ENCODE results near the gene SLC35A2. TPM values are rescaled to one million over a fixed set of nuclear protein-coding genes. Genes with fewer than 3 reads are reported as not detected.

SLC35A2 gene
- total and polyA plus RNA-seq, 3 experiments from 2014 or later, result 13.2 to 27.2 (median 27.1) TPM

GRCh38 chrX:48937054-48937907 is 25.8 kb upstream of the SLC35A2 start:
- peaks cover 83% of the 10 kb centered on the region for H3K4me1 ChIP-seq (ENCODE audit: insufficient read depth, low read length)
- H3K4me3 ChIP-seq (ENCODE audit: low read length), result peak overlapping the region; percentile 58
- Mint-ChIP-seq H3K27me3 (peaks cover 0 to 5% of the 10 kb centered on the region in 2 donors), H3K36me3 (peaks cover 6 to 47% (median 14%) of the 10 kb centered on the region in 3 donors), H3K9me3 (no peaks in the 10 kb centered on the region), H3K4me1 (peaks cover 79 to 92% (median 85%) of the 10 kb centered on the region in 3 donors), H3K27ac (peak overlapping the region; percentile 93 to 99 (median 94)), H3K4me3 (peak overlapping the region; percentile 74 to 93 (median 86))
- no peaks in the 10 kb centered on the region for H3K27me3 ChIP-seq (ENCODE audit: insufficient read depth, low read length, poor library complexity, severe bottlenecking)
- no peaks in the 10 kb centered on the region for H3K9me3 ChIP-seq (ENCODE audit: low read length)
- CTCF ChIA-PET, result interaction anchor here (0.7 to 2.7 kb wide), 13 partner anchors 9 to 289 kb away, joined by 3 to 18 read pairs (median 9); partner anchors contain the start of genes OTUD5, PQBP1, SLC35A2 and TIMM17B
- POLR2A ChIA-PET, result interaction anchor here (0.9 to 2.0 kb wide), 7 partner anchors 18 to 254 kb away, joined by 3 to 16 read pairs (median 4); partner anchors contain the start of genes OTUD5, PIM2, PQBP1 and TIMM17B
- H3K36me3 ChIP-seq (ENCODE audit: insufficient read depth, low read length), result peaks cover 8% of the 10 kb centered on the region
- peak; percentile 72 to 95 (median 92) for DNase-seq
- peak overlapping the region; percentile 73 for H3K27ac ChIP-seq (ENCODE audit: low read depth, low read length)

GRCh38 chrX:48936429-48937053 is 25.1 kb upstream of the SLC35A2 start:
- H3K4me3 ChIP-seq (ENCODE audit: low read length), result peak overlapping the region; percentile 34

GRCh38 chrX:48935301-48935670 is 23.8 kb upstream of the SLC35A2 start:
- H3K27me3 ChIP-seq (ENCODE audit: insufficient read depth, low read length, poor library complexity, severe bottlenecking), result no peaks in the 10 kb centered on the region
- H3K4me3 Mint-ChIP-seq, result peak overlapping the region in 5 of 7 donors; percentile 24 to 61 (median 44)
- H3K27ac Mint-ChIP-seq, result peak overlapping the region; percentile 82 to 98 (median 92)
- peaks cover 12% of the 10 kb centered on the region for H3K36me3 ChIP-seq (ENCODE audit: insufficient read depth, low read length)
- no peak for DNase-seq
- peaks cover 11 to 45% (median 14%) of the 10 kb centered on the region in 3 donors for H3K36me3 Mint-ChIP-seq
- H3K9me3 Mint-ChIP-seq, result no peaks in the 10 kb centered on the region
- H3K9me3 ChIP-seq (ENCODE audit: low read length), result no peaks in the 10 kb centered on the region
- peaks cover 0 to 5% of the 10 kb centered on the region in 2 donors for H3K27me3 Mint-ChIP-seq
- POLR2A ChIA-PET, result no interaction called here
- H3K4me3 ChIP-seq (ENCODE audit: low read length), result no peak overlapping the region
- H3K4me1 ChIP-seq (ENCODE audit: insufficient read depth, low read length), result peaks cover 63% of the 10 kb centered on the region
- CTCF ChIA-PET, result no interaction called here
- peaks cover 63 to 73% (median 71%) of the 10 kb centered on the region in 3 donors for H3K4me1 Mint-ChIP-seq
- H3K27ac ChIP-seq (ENCODE audit: low read depth, low read length), result peak overlapping the region; percentile 47

More at GRCh38 chrX:48936429-48937053, 25.1 kb upstream of the SLC35A2 start:
- peaks cover 75% of the 10 kb centered on the region for H3K4me1 ChIP-seq (ENCODE audit: insufficient read depth, low read length)
- Mint-ChIP-seq H3K36me3 (peaks cover 6 to 43% (median 14%) of the 10 kb centered on the region in 3 donors), H3K4me3 (peak overlapping the region; percentile 74 to 93 (median 86)), H3K27me3 (peaks cover 0 to 5% of the 10 kb centered on the region in 2 donors), H3K4me1 (peaks cover 71 to 84% (median 78%) of the 10 kb centered on the region in 3 donors), H3K9me3 (no peaks in the 10 kb centered on the region), H3K27ac (peak overlapping the region; percentile 93 to 99 (median 94))
- ChIA-PET POLR2A (interaction anchor here (0.9 to 2.0 kb wide), 6 partner anchors 17 to 253 kb away, joined by 4 to 16 read pairs (median 4); partner anchors contain the start of genes OTUD5, PQBP1, TIMM17B and WAS), CTCF (interaction anchor here (1.0 to 2.7 kb wide), 12 partner anchors 10 to 288 kb away, joined by 3 to 18 read pairs (median 9); partner anchors contain the start of genes OTUD5, PQBP1, SLC35A2 and TIMM17B)
- peak overlapping the region; percentile 73 for H3K27ac ChIP-seq (ENCODE audit: low read depth, low read length)
- no peak for DNase-seq
- no peaks in the 10 kb centered on the region for H3K27me3 ChIP-seq (ENCODE audit: insufficient read depth, low read length, poor library complexity, severe bottlenecking)
- H3K9me3 ChIP-seq (ENCODE audit: low read length), result no peaks in the 10 kb centered on the region
- H3K36me3 ChIP-seq (ENCODE audit: insufficient read depth, low read length), result peaks cover 8% of the 10 kb centered on the region

- H3K4me1 Mint-ChIP-seq, result peaks cover 57 to 69% (median 68%) of the 10 kb centered on the region in 3 donors
- Histone ChIP-seq H3K27me3 (ENCODE audit: insufficient read depth, low read length, poor library complexity, severe bottlenecking) (no peaks in the 10 kb centered on the region), H3K36me3 (ENCODE audit: insufficient read depth, low read length) (peaks cover 14% of the 10 kb centered on the region), H3K4me1 (ENCODE audit: insufficient read depth, low read length) (peaks cover 57% of the 10 kb centered on the region), H3K27ac (ENCODE audit: low read depth, low read length) (peak overlapping the region; percentile 47), H3K9me3 (ENCODE audit: low read length) (no peaks in the 10 kb centered on the region), H3K4me3 (ENCODE audit: low read length) (peak overlapping the region; percentile 32)
- H3K9me3 Mint-ChIP-seq, result no peaks in the 10 kb centered on the region
- ChIA-PET POLR2A (no interaction called here), CTCF (no interaction called here)
- H3K36me3 Mint-ChIP-seq, result peaks cover 14 to 46% (median 16%) of the 10 kb centered on the region in 3 donors
- DNase-seq, result peak in 2 of 5 donors; percentile 53 to 57
- peak overlapping the region; percentile 82 to 98 (median 92) for H3K27ac Mint-ChIP-seq
- H3K27me3 Mint-ChIP-seq, result peaks cover 0 to 5% of the 10 kb centered on the region in 2 donors
- H3K4me3 Mint-ChIP-seq, result peak overlapping the region; percentile 49 to 71 (median 61)
Measured at GRCh38 chrX:48934581-48935300, 23.3 kb upstream of the SLC35A2 start.

- ChIA-PET CTCF (no interaction called here), POLR2A (interaction anchor here (0.6 kb wide), 1 partner anchor 10 kb away, joined by 3 read pairs; no protein-coding TSS in a partner anchor)
- H3K36me3 ChIP-seq (ENCODE audit: insufficient read depth, low read length), result peaks cover 14% of the 10 kb centered on the region
- H3K27ac ChIP-seq (ENCODE audit: low read depth, low read length), result no peak overlapping the region
- Mint-ChIP-seq H3K27ac (peak overlapping the region; percentile 43 to 98 (median 92)), H3K27me3 (peaks cover 0 to 3% of the 10 kb centered on the region in 2 donors), H3K36me3 (peaks cover 14 to 45% (median 16%) of the 10 kb centered on the region in 3 donors), H3K9me3 (no peaks in the 10 kb centered on the region), H3K4me3 (peak overlapping the region in 2 of 7 donors; percentile 26 to 59), H3K4me1 (peaks cover 48 to 59% (median 58%) of the 10 kb centered on the region in 3 donors)
- DNase-seq, result no peak
- H3K27me3 ChIP-seq (ENCODE audit: insufficient read depth, low read length, poor library complexity, severe bottlenecking), result no peaks in the 10 kb centered on the region
- H3K4me1 ChIP-seq (ENCODE audit: insufficient read depth, low read length), result peaks cover 47% of the 10 kb centered on the region
- no peaks in the 10 kb centered on the region for H3K9me3 ChIP-seq (ENCODE audit: low read length)
- H3K4me3 ChIP-seq (ENCODE audit: low read length), result no peak overlapping the region
Measured at GRCh38 chrX:48933757-48934156, 22.3 kb upstream of the SLC35A2 start.

GRCh38 chrX:48927736-48928382 is 16.4 kb upstream of the SLC35A2 start:
- Histone ChIP-seq H3K36me3 (ENCODE audit: insufficient read depth, low read length) (peaks cover 20% of the 10 kb centered on the region), H3K27ac (ENCODE audit: low read depth, low read length) (no peak overlapping the region)
- CTCF ChIA-PET, result interaction anchor here (1.5 kb wide), 1 partner anchor 18 kb away, joined by 3 read pairs; no protein-coding TSS in a partner anchor

GRCh38 chrX:48927123-48927522 is 15.7 kb upstream of the SLC35A2 start:
- POLR2A ChIA-PET, result no interaction called here
- Histone ChIP-seq H3K36me3 (ENCODE audit: insufficient read depth, low read length) (peaks cover 20% of the 10 kb centered on the region), H3K4me1 (ENCODE audit: insufficient read depth, low read length) (peaks cover 12% of the 10 kb centered on the region)

More at GRCh38 chrX:48927736-48928382, 16.4 kb upstream of the SLC35A2 start:
- H3K27me3 Mint-ChIP-seq, result peaks cover 0 to 8% of the 10 kb centered on the region in 2 donors
- POLR2A ChIA-PET, result no interaction called here
- peaks cover 17 to 36% (median 27%) of the 10 kb centered on the region in 3 donors for H3K4me1 Mint-ChIP-seq
- peaks cover 8 to 56% (median 16%) of the 10 kb centered on the region in 3 donors for H3K36me3 Mint-ChIP-seq
- DNase-seq, result no peak
- H3K27me3 ChIP-seq (ENCODE audit: insufficient read depth, low read length, poor library complexity, severe bottlenecking), result no peaks in the 10 kb centered on the region
- no peaks in the 10 kb centered on the region for H3K9me3 Mint-ChIP-seq
- H3K9me3 ChIP-seq (ENCODE audit: low read length), result no peaks in the 10 kb centered on the region
- H3K4me1 ChIP-seq (ENCODE audit: insufficient read depth, low read length), result peaks cover 9% of the 10 kb centered on the region
- no peak overlapping the region for H3K4me3 Mint-ChIP-seq
- H3K4me3 ChIP-seq (ENCODE audit: low read length), result no peak overlapping the region
- H3K27ac Mint-ChIP-seq, result peak overlapping the region in 1 of 8 donors; percentile 32

More at GRCh38 chrX:48927123-48927522, 15.7 kb upstream of the SLC35A2 start:
- Mint-ChIP-seq H3K36me3 (peaks cover 8 to 61% (median 16%) of the 10 kb centered on the region in 3 donors), H3K27ac (peak overlapping the region in 1 of 8 donors; percentile 50), H3K4me1 (peaks cover 21 to 40% (median 32%) of the 10 kb centered on the region in 3 donors), H3K4me3 (no peak overlapping the region), H3K27me3 (peaks cover 0 to 6% of the 10 kb centered on the region in 2 donors), H3K9me3 (no peaks in the 10 kb centered on the region)
- no peaks in the 10 kb centered on the region for H3K9me3 ChIP-seq (ENCODE audit: low read length)
- CTCF ChIA-PET, result interaction anchor here (1.0 to 1.5 kb wide), 2 partner anchors 13 to 19 kb away, joined by 3 read pairs; no protein-coding TSS in a partner anchor
- H3K4me3 ChIP-seq (ENCODE audit: low read length), result no peak overlapping the region
- no peak overlapping the region for H3K27ac ChIP-seq (ENCODE audit: low read depth, low read length)
- DNase-seq, result no peak
- no peaks in the 10 kb centered on the region for H3K27me3 ChIP-seq (ENCODE audit: insufficient read depth, low read length, poor library complexity, severe bottlenecking)

Data from CD8-positive, alpha-beta memory T cell (primary cell).